GM12864 (cell line): ENCODE measurements around the gene BBOF1.
A peak's percentile ranks its signal among the peaks of the same experiment; 100 is the strongest.

Source experiments
- DNase-seq: peaks from one replicate; pipeline ENCODE4 v3.0.0-alpha.2; 2011; ENCODE audit warnings: low read depth
- H3K4me3 ChIP-seq: 2 replicates; pipeline ENCODE4 v1.5.1; 2011; ENCODE audit warnings: mild to moderate bottlenecking, low read depth, low read length, control low read depth
- CTCF ChIP-seq: IDR thresholded peaks from 2 replicates; pipeline ENCODE4 v1.5.1; 2011; ENCODE audit warnings: low read depth, mild to moderate bottlenecking, moderate library complexity, low read length, control low read depth, inconsistent platforms; ENCODE audit errors: missing control alignments

Gene BBOF1

DNA sequence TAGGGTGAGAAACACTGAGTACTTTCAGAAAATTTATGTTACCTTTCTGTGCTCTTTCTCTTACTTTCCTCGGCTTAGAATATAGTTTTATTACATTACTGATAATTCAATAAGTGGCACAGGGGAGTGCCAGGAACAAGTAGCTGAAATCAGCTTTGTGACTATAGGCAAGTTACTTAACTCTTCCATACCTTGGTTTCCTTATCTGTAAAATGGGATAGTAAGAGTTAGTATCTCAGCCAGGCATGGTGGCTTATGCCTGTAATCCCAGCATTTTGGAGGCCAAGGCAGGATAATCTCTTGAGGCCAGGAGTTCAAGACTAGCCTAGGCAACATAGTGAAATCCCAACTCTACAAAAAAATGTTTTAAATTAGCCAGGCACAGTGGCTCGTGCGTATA is 15.4 kb downstream of the BBOF1 start:
- no peak for TF ChIP-seq CTCF
- no peak for DNase-seq
- H3K4me3 ChIP-seq = no peak overlapping the region

- no peak overlapping the region for H3K4me3 ChIP-seq
- DNase-seq = no peak
- TF ChIP-seq CTCF = no peak
Observed at GRCh38 chr14:74035556-74035955, 16.4 kb downstream of the BBOF1 start.

DNA sequence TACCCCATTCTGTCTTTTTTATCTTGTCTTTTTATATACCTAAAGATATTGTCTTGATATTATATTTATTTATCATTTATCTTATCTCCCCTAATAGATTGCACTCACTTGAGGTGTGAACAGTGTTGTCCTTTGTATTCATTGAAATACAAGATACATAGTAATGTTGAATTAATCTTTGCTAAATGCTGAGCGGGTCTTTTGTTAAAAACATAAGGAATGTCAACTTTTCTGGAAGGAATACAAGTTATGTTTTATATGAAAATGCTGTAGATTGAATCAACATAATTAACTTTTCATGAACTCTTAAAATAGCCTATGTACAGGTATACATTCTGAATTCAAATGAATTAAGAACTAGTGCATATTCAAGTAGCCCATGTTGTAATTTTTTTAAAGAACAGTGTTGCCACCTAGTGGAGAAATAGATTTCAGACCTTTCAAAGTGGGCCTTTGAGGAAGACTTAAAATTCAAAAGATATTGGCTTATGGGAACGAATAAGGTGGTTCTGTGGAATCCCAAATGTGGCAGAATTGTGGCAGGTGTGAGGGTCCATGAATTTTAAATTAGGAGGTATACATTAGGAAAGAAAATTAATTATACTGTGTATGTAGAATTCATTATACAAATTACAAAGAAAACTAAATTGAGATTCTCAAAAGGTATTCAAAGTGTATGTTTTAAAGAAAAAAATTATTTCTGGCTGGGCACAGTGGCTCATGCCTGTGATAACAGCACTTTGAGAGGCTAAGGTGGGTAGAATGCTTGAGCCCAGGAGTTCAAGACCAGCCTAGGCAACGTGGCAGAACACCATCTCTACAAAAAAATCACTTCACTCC is 19.1 kb downstream of the BBOF1 start:
- H3K4me3 ChIP-seq = no peak overlapping the region
- peak; percentile 42 for TF ChIP-seq CTCF
- DNase-seq = no peak

GRCh38 chr14:74042296-74042695 is 23.1 kb downstream of the BBOF1 start:
- no peak for DNase-seq
- TF ChIP-seq CTCF = no peak
- no peak overlapping the region for H3K4me3 ChIP-seq

GRCh38 chr14:74045522-74045921 is 26.4 kb downstream of the BBOF1 start:
- no peak overlapping the region for H3K4me3 ChIP-seq
- TF ChIP-seq CTCF = no peak
- DNase-seq = no peak

GRCh38 chr14:74048281-74048680 is 29.1 kb downstream of the BBOF1 start:
- DNase-seq = no peak
- TF ChIP-seq CTCF = no peak
- no peak overlapping the region for H3K4me3 ChIP-seq
